NCI-H510A treated with DMSO at 0.1 percent for 48 hours (cell line): ENCODE data around the gene ENDOG.
"Not testable (repeated sequence)": the region's sequence is repeated elsewhere in the genome, so short reads cannot be mapped to it uniquely, and the experiment has no call there.

ENCODE experiments used
- DNase-seq: peaks from one replicate; lab custom pipeline; 2025; lab: John Stamatoyannopoulos, UW

The ENDOG gene

DNA sequence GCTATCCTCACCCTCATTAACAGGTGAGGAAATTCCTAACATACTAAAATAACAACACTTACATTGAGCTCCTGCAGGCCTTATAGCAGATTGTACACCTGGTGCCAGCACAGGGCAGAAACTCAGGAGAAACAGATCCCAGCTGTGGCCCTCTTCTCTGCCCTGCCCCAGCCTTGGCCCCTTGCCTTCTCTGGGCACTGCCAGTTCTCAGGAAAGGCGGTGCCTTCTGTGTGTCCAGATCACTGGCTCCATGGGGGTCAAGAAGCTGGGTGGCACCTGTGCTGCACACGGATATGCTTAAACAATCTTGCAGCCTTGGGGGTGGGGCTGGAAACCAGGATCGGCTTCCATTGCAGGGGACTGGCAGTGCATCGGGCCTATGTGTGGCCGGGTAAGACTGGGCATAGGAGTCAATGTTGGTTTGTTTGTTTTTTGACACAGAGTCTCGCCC is 44.1 kb downstream of the ENDOG start:
- DNase-seq = no peak

DNA sequence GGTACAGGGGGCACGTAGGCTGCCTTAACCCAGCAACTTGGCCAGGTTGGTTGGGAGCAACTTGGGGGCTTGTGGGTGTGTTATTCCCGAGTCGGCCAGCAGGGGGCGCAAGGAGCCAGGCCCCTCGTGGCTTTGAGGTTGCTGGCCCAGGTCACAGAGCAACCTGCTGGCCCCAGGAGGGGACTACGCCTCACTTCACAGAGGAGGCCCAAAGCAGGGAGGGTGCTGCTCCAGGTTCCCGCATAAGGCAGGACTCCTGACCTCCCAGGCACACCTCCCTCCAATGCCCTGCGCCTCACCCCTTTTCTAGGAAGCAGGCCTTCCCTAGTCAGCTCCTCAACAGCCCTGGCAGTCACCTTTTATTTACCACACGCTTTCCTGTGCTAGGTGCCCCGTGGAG is 45.3 kb downstream of the ENDOG start:
- DNase-seq = peak; percentile 60

DNA sequence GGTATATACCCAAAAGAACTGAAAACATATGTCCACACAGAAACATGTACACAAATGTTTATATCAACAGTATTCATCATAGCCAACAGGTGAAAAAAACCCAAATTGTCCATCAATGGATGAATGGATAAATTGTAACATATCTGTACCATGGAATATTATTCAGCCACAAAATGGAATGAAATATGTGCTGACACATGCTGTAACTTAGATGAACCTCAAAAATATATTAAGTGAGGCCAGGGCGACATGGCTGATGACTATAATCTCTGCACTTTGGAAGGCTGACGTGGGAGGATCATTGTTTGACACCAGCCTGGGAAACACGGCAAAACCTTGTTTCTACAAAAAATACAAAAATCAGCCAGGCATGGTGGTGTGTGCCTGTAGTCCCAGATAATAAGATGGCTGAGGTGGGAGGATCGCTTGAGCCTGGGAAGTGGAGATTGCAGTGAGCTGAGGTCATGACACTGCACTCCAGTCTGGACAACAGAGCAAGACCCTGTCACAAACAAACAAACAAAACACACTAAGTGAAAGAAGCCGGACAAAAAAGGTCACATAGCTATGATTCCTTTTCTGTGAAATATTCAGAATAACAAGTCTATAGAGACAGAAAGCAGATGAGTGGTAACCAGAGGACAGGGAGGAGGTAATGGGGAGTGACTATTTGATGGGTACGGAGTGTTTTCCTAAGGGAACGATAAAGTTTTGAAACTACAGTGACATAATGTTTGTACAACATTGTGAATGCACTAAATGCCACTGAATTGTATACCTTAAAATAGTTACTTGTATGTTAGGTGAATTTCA is 52.0 kb downstream of the ENDOG start:
- no peak for DNase-seq

DNA sequence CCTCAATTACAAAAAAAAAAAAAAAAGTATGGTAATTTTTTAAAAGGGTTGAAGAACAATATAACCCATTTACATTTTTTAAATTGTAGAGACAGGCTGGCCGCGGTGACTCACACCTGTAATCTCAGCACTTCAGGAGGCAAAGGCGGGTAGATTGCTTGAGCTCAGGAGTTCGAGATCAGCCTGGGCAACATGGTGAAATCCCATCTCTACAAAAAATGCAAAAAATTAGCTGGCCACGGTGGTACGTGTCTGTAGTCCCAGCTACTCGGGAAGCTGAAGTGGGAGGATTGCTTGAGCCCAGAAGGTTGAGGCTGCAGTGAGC is 52.6 kb downstream of the ENDOG start:
- not testable (repeated sequence) for DNase-seq
